K562 (cell line): Measurements from ENCODE around the gene KCNK3. TPM values are rescaled to one million over a fixed set of nuclear protein-coding genes. Genes with fewer than 3 reads are reported as not detected.
A peak's percentile ranks its signal among the peaks of the same experiment; 100 is the strongest.

ENCODE experiments used
- C11orf30 ChIP-seq: fragments of 450-650 bp; IDR thresholded peaks from 2 replicates; pipeline ENCODE4 v1.6.1; 2016; ENCODE audit warnings: low read depth, mild to moderate bottlenecking
- CHCHD3 ChIP-seq: fragments of 250-450 bp; sonication (Bioruptor Pico); IDR thresholded peaks from 2 replicates; pipeline ENCODE4 v2.1.2; 2022; ENCODE audit warnings: mild to moderate bottlenecking
- CHD1 ChIP-seq: fragments of 200-600 bp; sonication (generic); IDR thresholded peaks from one replicate; pipeline ENCODE4 v1.6.1; 2012; ENCODE audit warnings: mild to moderate bottlenecking, moderate library complexity, low read length, inconsistent platforms
- FOXA3 ChIP-seq, 2 experiments: fragments of 450-650 bp in 1 of 2; sonication (generic) in 1 of 2; formaldehyde crosslinking; IDR thresholded peaks in 1 of 2; conservative IDR thresholded peaks in 1 of 2; 2 replicates each; pipeline versions ENCODE4 v1.4.0 to v1.8.0; 2020 to 2022; ENCODE audit warnings: mild to moderate bottlenecking in 2 of 2, missing genetic modification reagents in 1 of 2
- FOXK2 ChIP-seq, 2 experiments: fragments of 450-650 bp; IDR thresholded peaks in 1 of 2; conservative IDR thresholded peaks in 1 of 2; 2 replicates each; pipeline ENCODE4 v1.6.1; 2016; ENCODE audit warnings: low read depth in 2 of 2, mild to moderate bottlenecking in 1 of 2
- MYBL2 ChIP-seq, 2 experiments: fragments of 450-650 bp in 1 of 2; sonication (generic) in 1 of 2; formaldehyde crosslinking in 1 of 2; IDR thresholded peaks; 2 replicates each; pipeline versions ENCODE4 v1.6.1 to v1.8.1; 2017 to 2022; ENCODE audit warnings: borderline replicate concordance in 1 of 2, inconsistent platforms in 1 of 2, low read depth in 1 of 2, mild to moderate bottlenecking in 1 of 2, missing genetic modification reagents in 1 of 2, moderate library complexity in 1 of 2
- NCOR1 ChIP-seq: fragments of 450-650 bp; IDR thresholded peaks from 2 replicates; pipeline ENCODE4 v1.6.1; 2016; ENCODE audit warnings: mild to moderate bottlenecking, moderate library complexity
- NR2C2 ChIP-seq, 2 experiments: fragments of 200-800 bp in 1 of 2; sonication (Bioruptor generic) in 1 of 2; sonication (generic) in 1 of 2; formaldehyde crosslinking in 1 of 2; IDR thresholded peaks; 2 replicates each; pipeline versions ENCODE4 v1.6.1 to v1.8.0; 2016 to 2022; ENCODE audit warnings: mild to moderate bottlenecking in 1 of 2, missing compliant biosample characterization in 1 of 2, missing genetic modification characterization in 1 of 2, missing genetic modification reagents in 1 of 2
- NR3C1 ChIP-seq: sonication (generic); formaldehyde crosslinking; IDR thresholded peaks from 2 replicates; pipeline ENCODE4 v1.8.1; 2022; ENCODE audit warnings: missing genetic modification reagents
- PHTF2 ChIP-seq: fragments of 250-450 bp; sonication (Bioruptor Pico); IDR thresholded peaks from 2 replicates; pipeline ENCODE4 v1.5.0; 2021; ENCODE audit warnings: mild to moderate bottlenecking
- RUNX1 ChIP-seq: sonication (generic); IDR thresholded peaks from 2 replicates; pipeline ENCODE4 v1.6.1; 2016; ENCODE audit warnings: antibody characterized with exemption, low read depth
- ZNF316 ChIP-seq: fragments of 450-650 bp; IDR thresholded peaks from 2 replicates; pipeline ENCODE4 v1.6.1; 2016
- ZNF79 ChIP-seq: fragments of 250-450 bp; sonication (Bioruptor Pico); IDR thresholded peaks from 2 replicates; pipeline ENCODE4 v1.4.0; 2020; ENCODE audit warnings: low read depth, mild to moderate bottlenecking, moderate library complexity
- polyA plus RNA-seq, 8 experiments: library from polyadenylated mRNA; depleted of rRNA in 4 of 8; stranded (reverse) in 5 of 8; unstranded in 3 of 8; fragments of >200 nt; fragmentation: Nextera tagmentation in 2 of 8; fragmentation: Illumina TruSeq in 1 of 8; extraction: Ambion mirVana in 2 of 8; extraction: Trizol in 1 of 8; gene quantifications; 2 replicates each; pipeline versions ENCODE4 v1.2.1 to v1.2.3, GENCODE V29; 2011 to 2014; ENCODE audit warnings: inconsistent platforms in 1 of 8, missing spikeins in 1 of 8
- total RNA-seq, 7 experiments: library from RNA; depleted of rRNA in 6 of 7; stranded (reverse); fragments of >200 nt in 6 of 7; fragmentation: Illumina TruSeq in 2 of 7; extraction: Trizol in 2 of 7; gene quantifications; 2 replicates each; pipeline versions ENCODE4 v1.2.1 to v1.2.3, GENCODE V29; 2011 to 2021; ENCODE audit warnings: low replicate concordance in 1 of 7
- TF ChIP-seq, protein P1 (sequence below), 3 experiments: fragments of 200-800 bp in 1 of 3; fragments of 250-450 bp in 1 of 3; fragments of 450-650 bp in 1 of 3; sonication (Bioruptor Pico) in 1 of 3; sonication (Bioruptor generic) in 1 of 3; formaldehyde crosslinking in 1 of 3; IDR thresholded peaks; 2 replicates each; pipeline versions ENCODE4 v1.6.1 to v1.8.0; 2016 to 2022; ENCODE audit warnings: mild to moderate bottlenecking in 2 of 3, missing genetic modification characterization in 2 of 3, missing compliant biosample characterization in 1 of 3, moderate library complexity in 1 of 3

Gene KCNK3
- total and polyA plus RNA-seq, 9 of the 15 experiments (the other 6 are each of a cell fraction or from before 2014, with no cell fraction given), result 0.01 to 0.20 (median 0.07) TPM; not detected in 5

- TF ChIP-seq PHTF2 (CRISPR knock-in tag), result no peak
- TF ChIP-seq FOXA3 (CRISPR knock-in tag; conservative IDR thresholded peaks at IDR 0.05 in 1 of 2, IDR thresholded peaks at IDR 0.05 in 1 of 2), result no peak
- peak; percentile 74 for TF ChIP-seq ZNF316
- no peak for TF ChIP-seq MYBL2 (IDR thresholded peaks at IDR 0.05; ENCODE audit: low read depth)
- TF ChIP-seq MYBL2 (CRISPR knock-in tag; IDR thresholded peaks at IDR 0.05; ENCODE audit: borderline replicate concordance), result no peak
- TF ChIP-seq NCOR1, result no peak
- TF ChIP-seq ZNF79, result no peak
- TF ChIP-seq RUNX1, result no peak
- TF ChIP-seq FOXK2 (conservative IDR thresholded peaks at IDR 0.05 in 1 of 2, IDR thresholded peaks at IDR 0.05 in 1 of 2; ENCODE audit: low read depth in 2 of 2), result no peak
- no peak for TF ChIP-seq CHCHD3
- TF ChIP-seq CHD1, result no peak
- no peak for TF ChIP-seq NR2C2 (CRISPR knock-in tag; IDR thresholded peaks at IDR 0.05)
- no peak for TF ChIP-seq NR2C2 (tag; IDR thresholded peaks at IDR 0.05)
- TF ChIP-seq NR3C1 (CRISPR knock-in tag), result no peak
- peak; percentile 60; the same call in 1 of the 2 replicates for TF ChIP-seq C11orf30
- TF ChIP-seq, protein P1, sequence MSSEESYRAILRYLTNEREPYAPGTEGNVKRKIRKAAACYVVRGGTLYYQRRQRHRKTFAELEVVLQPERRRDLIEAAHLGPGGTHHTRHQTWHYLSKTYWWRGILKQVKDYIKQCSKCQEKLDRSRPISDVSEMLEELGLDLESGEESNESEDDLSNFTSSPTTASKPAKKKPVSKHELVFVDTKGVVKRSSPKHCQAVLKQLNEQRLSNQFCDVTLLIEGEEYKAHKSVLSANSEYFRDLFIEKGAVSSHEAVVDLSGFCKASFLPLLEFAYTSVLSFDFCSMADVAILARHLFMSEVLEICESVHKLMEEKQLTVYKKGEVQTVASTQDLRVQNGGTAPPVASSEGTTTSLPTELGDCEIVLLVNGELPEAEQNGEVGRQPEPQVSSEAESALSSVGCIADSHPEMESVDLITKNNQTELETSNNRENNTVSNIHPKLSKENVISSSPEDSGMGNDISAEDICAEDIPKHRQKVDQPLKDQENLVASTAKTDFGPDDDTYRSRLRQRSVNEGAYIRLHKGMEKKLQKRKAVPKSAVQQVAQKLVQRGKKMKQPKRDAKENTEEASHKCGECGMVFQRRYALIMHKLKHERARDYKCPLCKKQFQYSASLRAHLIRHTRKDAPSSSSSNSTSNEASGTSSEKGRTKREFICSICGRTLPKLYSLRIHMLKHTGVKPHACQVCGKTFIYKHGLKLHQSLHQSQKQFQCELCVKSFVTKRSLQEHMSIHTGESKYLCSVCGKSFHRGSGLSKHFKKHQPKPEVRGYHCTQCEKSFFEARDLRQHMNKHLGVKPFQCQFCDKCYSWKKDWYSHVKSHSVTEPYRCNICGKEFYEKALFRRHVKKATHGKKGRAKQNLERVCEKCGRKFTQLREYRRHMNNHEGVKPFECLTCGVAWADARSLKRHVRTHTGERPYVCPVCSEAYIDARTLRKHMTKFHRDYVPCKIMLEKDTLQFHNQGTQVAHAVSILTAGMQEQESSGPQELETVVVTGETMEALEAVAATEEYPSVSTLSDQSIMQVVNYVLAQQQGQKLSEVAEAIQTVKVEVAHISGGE (CRISPR knock-in tag; IDR thresholded peaks at IDR 0.05), result no peak
- TF ChIP-seq, all 486 proteins: peak for 3
These were observed 40.9 kb downstream of the KCNK3 start (continued) for GRCh38 chr2:26733413-26733812.
